ENCODE data around the gene TRAFD1. TPM values are rescaled to one million over a fixed set of nuclear protein-coding genes. Genes with fewer than 3 reads are reported as not detected.

TRAFD1 gene
- total RNA-seq, 4 donors from 2014 or later, result 24.7 to 32.9 (median 27.4) TPM

- no peak for DNase-seq (ENCODE audit: low spot score in 2 of 2)
- Histone ChIP-seq H3K27me3 (no peaks in the 10 kb centered on the region), H3K27ac (no peak overlapping the region), H3K4me3 (no peak overlapping the region), H3K4me1 (no peaks in the 10 kb centered on the region), H3K9me3 (no peaks in the 10 kb centered on the region), H3K36me3 (peaks cover 2 to 99% (median 35%) of the 10 kb centered on the region in 3 donors)
- WGBS, 2 donors, result 85 to 90% methylated on average over 5 of the region's 5 CpGs
- TF ChIP-seq CTCF (IDR thresholded peaks at IDR 0.05) (no peak), POLR2A (IDR thresholded peaks at IDR 0.05) (no peak), EP300 (IDR thresholded peaks at IDR 0.05) (no peak)
Observed at GRCh38 chr12:112140728-112141127, 15.4 kb downstream of the TRAFD1 start.

- 86 to 89% methylated on average over 1 of the region's 1 CpG for WGBS, 2 donors
- H3K27me3 ChIP-seq, result no peaks in the 10 kb centered on the region
- no peak for DNase-seq (ENCODE audit: low spot score in 2 of 2)
- peaks cover 2 to 98% (median 47%) of the 10 kb centered on the region in 3 donors for H3K36me3 ChIP-seq
- H3K4me1 ChIP-seq, result no peaks in the 10 kb centered on the region
- H3K4me3 ChIP-seq, result no peak overlapping the region
- no peak overlapping the region for H3K27ac ChIP-seq
- TF ChIP-seq EP300 (IDR thresholded peaks at IDR 0.05) (no peak), POLR2A (IDR thresholded peaks at IDR 0.05) (no peak), CTCF (IDR thresholded peaks at IDR 0.05) (no peak)
- no peaks in the 10 kb centered on the region for H3K9me3 ChIP-seq
Observed at GRCh38 chr12:112146123-112146522, 20.8 kb downstream of the TRAFD1 start.

- Histone ChIP-seq H3K27me3 (no peaks in the 10 kb centered on the region), H3K4me1 (no peaks in the 10 kb centered on the region), H3K4me3 (no peak overlapping the region), H3K9me3 (no peaks in the 10 kb centered on the region), H3K36me3 (peaks cover 3 to 98% (median 65%) of the 10 kb centered on the region in 3 donors), H3K27ac (no peak overlapping the region)
- TF ChIP-seq CTCF (IDR thresholded peaks at IDR 0.05) (no peak), EP300 (IDR thresholded peaks at IDR 0.05) (no peak)
- WGBS, 2 donors, result 54 to 63% methylated on average over 3 of the region's 3 CpGs
- DNase-seq (ENCODE audit: low spot score in 2 of 2), result no peak
Observed at GRCh38 chr12:112148031-112148513, 22.7 kb downstream of the TRAFD1 start.

- Histone ChIP-seq H3K36me3 (peaks cover 3 to 98% (median 65%) of the 10 kb centered on the region in 3 donors), H3K27ac (no peak overlapping the region), H3K4me1 (no peaks in the 10 kb centered on the region), H3K4me3 (no peak overlapping the region), H3K27me3 (no peaks in the 10 kb centered on the region), H3K9me3 (no peaks in the 10 kb centered on the region)
- TF ChIP-seq CTCF (IDR thresholded peaks at IDR 0.05), result no peak
- TF ChIP-seq POLR2A (IDR thresholded peaks at IDR 0.05), result no peak
- no peak for TF ChIP-seq EP300 (IDR thresholded peaks at IDR 0.05)
- 88 to 92% methylated on average over 5 of the region's 5 CpGs for WGBS, 2 donors
- no peak for DNase-seq (ENCODE audit: low spot score in 2 of 2)
Observed at GRCh38 chr12:112149596-112149995, 24.2 kb downstream of the TRAFD1 start.

GRCh38 chr12:112151766-112152541 is 26.6 kb downstream of the TRAFD1 start:
- no peak for DNase-seq (ENCODE audit: low spot score in 2 of 2)

More at GRCh38 chr12:112151766-112152541, 26.6 kb downstream of the TRAFD1 start:
- Histone ChIP-seq H3K4me3 (no peak overlapping the region), H3K9me3 (peaks cover 0 to 2% (median 0%) of the 10 kb centered on the region in 4 donors), H3K27ac (no peak overlapping the region), H3K36me3 (peaks cover 3 to 99% (median 50%) of the 10 kb centered on the region in 3 donors), H3K4me1 (no peaks in the 10 kb centered on the region), H3K27me3 (no peaks in the 10 kb centered on the region)
- 94 to 95% methylated on average over 11 of the region's 11 CpGs for WGBS, 2 donors
- TF ChIP-seq EP300 (IDR thresholded peaks at IDR 0.05), result no peak
- no peak for TF ChIP-seq CTCF (IDR thresholded peaks at IDR 0.05)
